ENCODE data around the gene METTL9.
"Not testable (repeated sequence)": the region's sequence is repeated elsewhere in the genome, so short reads cannot be mapped to it uniquely, and the experiment has no call there.

METTL9 gene

DNA sequence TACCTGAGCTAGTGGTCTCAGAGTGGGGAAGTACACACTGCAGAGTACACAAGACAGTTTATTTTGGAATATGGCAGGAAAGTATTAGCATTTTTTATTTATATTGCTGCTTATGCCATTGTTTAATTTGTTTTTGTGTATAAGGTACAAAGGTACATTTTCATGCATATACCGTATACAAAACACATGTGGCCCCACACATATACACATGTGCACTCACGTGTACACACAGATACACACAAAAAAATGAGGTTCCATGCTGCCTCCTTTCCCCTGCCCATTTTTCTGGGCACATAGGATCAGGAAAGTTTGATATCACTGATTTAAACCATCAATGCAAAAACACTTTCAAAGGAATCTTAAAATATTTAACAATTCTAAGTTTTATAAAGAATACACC lies 40.1 kb downstream of the METTL9 start:
- DNase-seq = no peak

- DNase-seq = no peak
These were observed 42.5 kb downstream of the METTL9 start for GRCh38 chr16:21641916-21642315.

- no peak for DNase-seq
These were observed 43.5 kb downstream of the METTL9 start for GRCh38 chr16:21642861-21643260.

GRCh38 chr16:21643785-21644184 lies 44.4 kb downstream of the METTL9 start:
- no peak for DNase-seq

GRCh38 chr16:21644674-21645073 lies 45.3 kb downstream of the METTL9 start:
- no peak for DNase-seq

DNA sequence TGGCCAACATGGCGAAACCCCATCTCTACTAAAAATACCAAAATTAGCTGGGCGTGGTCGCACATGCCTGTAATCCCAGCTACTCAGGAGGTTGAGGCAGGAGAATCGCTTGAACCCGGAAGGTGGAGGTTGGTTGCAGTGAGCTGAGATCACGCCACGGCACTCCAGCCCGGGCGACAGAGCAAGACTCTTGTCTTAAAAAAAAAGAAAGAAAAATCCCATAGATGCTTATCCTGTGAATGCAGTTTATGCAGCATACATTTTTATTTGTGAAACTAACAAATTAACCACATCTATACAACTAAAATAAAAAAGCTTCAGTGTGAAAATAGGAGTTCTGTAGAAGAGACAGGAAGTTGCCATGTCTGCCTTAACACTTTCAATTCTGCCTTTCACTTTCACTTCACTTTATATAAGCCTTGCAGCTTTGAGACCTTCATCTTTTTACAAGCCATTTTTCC lies 45.9 kb downstream of the METTL9 start:
- no peak for DNase-seq

DNA sequence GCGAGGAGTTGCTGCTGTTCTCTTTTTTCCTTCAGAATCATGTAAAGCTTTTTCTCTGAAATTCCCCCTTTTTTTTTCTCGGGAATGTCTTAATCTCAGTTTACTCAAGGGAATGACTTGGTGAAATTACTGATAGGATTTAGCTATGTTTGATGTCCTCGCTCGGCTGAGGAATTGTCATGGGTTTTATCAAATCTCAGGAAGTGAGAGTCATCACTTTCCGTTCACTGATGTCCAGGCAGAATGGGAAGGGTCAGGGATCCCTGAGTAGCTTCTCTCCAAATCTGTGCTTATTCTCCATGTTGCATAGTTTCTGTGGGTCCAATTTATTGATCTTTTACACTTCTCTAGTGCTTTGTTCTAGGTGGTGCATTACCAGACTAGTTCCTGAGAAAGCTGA lies 46.7 kb downstream of the METTL9 start:
- no peak for DNase-seq

GRCh38 chr16:21646721-21647561 lies 47.6 kb downstream of the METTL9 start:
- DNase-seq = no peak

DNA sequence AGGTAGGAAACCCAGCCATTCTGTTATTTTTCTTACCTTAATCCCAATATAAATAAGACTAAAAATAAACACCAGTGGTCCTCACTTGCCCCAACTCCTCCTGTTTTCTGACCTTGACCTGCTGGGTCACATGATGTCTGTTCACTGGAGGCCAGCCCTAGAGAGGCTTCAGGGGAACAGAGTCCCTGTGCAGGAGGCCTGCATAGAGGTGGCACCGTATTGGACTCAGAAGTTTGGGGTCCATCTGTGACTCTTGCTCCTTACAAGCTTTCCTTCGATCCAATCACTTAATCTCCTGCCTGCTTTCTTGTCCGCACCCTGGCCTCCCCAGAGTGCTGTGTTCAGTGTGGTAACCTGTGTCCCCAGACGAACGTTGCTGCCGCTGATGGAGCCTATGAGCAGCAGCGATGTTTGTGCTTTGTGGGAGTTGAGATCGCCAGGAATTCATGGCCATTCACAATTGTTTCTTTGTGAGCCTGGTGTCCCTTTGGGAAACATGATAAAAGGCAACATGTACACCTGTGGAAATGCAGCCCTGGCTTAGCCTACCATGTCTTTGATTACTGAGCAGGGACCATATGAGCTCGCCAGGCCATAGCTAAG lies 48.3 kb downstream of the METTL9 start:
- no peak for DNase-seq

DNA sequence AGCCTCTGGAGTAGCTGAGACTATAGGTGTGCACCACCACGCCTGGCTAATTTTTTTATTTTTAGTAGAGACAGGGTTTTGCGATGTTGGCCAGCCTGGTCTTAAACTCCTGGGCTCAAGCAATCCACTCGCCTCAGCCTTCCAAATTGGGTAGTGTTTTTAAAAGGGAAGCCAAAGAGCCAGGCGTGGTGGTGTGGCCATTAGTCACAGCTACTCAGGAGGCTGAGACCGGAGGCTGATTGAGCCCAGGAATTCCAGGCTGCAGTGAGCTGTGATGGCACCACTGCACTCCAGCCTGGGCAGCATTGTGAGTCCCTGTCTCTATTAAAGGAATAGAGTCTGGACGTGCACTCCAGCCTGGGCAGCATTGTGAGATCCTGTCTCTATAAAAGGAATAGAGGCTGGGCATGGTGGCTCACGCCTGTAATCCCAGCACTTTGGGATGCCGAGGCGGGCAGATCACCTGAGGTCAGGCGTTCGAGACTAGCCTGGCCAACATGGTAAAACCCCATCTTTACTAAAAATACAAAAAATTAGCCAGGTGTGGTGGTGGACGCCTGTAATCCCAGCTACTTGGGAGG lies 50.5 kb downstream of the METTL9 start:
- not testable (repeated sequence) for DNase-seq

GRCh38 chr16:21650521-21650920 lies 51.1 kb downstream of the METTL9 start:
- DNase-seq = no peak

DNA sequence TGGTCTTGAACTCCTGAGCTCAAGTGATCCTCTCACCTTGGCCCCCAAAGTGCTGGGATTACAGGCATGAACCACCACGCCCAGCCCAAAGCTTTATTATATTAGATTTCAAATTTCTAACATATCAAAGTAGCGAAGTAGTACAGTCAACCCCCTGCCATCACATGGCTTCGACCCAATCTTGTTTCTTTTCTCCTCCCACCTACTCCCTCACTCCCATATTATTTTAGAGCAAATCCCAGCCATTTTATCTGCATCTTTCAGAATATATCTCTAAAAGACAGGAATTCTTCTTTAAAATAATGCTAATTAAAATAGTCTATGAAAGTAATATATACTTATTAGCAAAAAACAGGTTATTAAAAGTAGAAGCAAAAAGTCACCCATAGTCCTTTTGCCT lies 52.1 kb downstream of the METTL9 start:
- DNase-seq = no peak

- DNase-seq = no peak
These were observed 53.1 kb downstream of the METTL9 start, which contains the start of gene IGSF6 for GRCh38 chr16:21652453-21652852. IGSF6 (minus strand) TSS chr16:21652608; CDS start chr16:21652598, 10 bp downstream.

GRCh38 chr16:21653571-21653970 lies 54.2 kb downstream of the METTL9 start:
- no peak for DNase-seq

- no peak for DNase-seq
These were observed 55.1 kb downstream of the METTL9 start for GRCh38 chr16:21654466-21654865.

GRCh38 chr16:21654881-21655280 lies 55.5 kb downstream of the METTL9 start:
- DNase-seq = no peak

DNA sequence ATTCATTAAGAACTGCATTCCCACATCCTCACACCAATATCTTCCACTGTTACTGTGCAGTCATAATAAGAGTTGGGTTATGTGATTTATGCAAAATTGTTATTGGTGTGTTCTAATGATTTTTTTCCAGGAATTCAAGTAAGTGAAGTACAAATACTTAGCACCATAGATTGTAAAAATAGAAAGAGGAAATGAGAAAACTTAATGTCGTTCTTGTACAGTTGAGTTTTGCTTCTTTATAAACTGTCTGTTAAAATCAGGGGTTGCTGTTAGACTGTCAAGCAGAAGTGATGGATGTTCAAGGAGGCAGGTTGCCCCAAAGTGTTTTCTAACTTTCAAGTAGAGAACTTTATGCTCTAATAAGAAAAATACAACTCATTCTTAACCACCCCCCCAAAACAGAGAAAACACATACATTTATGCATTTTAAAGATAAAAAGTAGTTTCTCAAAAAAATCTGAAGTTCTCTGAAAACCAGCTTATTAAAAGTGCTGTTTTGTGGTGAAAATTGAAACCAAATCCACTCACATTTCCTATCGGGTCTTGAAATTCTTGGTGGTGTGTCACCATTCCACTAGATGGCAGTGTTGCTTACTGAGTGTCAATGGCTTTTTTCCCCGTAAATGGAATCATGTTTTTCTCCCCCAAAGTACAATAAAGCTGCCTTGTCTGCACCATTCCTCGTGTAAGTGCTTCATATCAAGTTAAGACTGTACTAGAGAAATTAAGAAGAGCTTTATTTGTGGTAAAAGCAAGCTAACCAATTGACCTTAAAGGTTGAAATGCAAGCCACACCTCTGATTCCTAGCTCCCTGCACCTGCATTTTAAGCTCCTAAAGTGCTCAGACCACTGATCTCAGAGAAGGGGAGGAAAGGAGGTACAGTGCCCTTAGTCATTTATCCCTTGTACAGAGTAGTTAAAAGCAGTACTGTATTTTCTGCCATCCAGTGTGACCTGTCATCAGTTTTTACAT lies 57.7 kb downstream of the METTL9 start:
- DNase-seq = peak; percentile 2 to 6

DNA sequence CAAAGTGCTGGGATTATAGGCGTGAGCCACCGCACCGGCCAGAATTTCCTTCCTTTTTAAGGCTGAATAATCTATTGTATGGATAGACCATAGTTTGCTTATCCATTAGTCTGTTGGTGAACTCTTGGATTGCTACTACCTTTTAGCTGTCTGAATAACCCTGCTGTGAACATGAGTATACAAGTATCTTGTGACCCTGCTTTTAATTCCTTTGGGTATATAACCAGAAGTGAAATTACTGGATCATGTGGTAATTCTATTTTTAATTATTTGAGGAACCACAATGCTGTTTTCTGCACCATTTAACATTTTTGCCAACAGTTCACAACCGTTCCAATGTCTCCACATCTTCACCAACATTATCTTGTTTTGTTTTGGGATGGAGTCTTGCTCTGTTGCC lies 59.7 kb downstream of the METTL9 start:
- no peak for DNase-seq

- DNase-seq = no peak
These were observed 64.7 kb downstream of the METTL9 start, which contains the start of gene OTOA for GRCh38 chr16:21663889-21664647. OTOA (plus strand) TSS chr16:21663968; CDS start chr16:21678515, 14,547 bp downstream.

- no peak for DNase-seq
These were observed 65.6 kb downstream of the METTL9 start for GRCh38 chr16:21664801-21665492.

GRCh38 chr16:21666772-21667171 lies 67.4 kb downstream of the METTL9 start:
- no peak for DNase-seq

Measured in SHP77 (cell line).